B cell (primary cell): Measurements from ENCODE around the gene CENPA.

Source experiments
- EZH2 ChIP-seq: IDR thresholded peaks from 2 replicates; pipeline ENCODE4 v1.6.1; 2012; ENCODE audit warnings: borderline replicate concordance, low read depth, mild to moderate bottlenecking, moderate library complexity, low read length; ENCODE audit not compliant: insufficient read depth, poor library complexity, severe bottlenecking
- TF ChIP-seq, protein P1 (sequence below): fragments of 200-600 bp; IDR thresholded peaks from one replicate; pipeline ENCODE4 v1.8.0; 2022; ENCODE audit warnings: antibody characterized with exemption, mild to moderate bottlenecking

DNA sequence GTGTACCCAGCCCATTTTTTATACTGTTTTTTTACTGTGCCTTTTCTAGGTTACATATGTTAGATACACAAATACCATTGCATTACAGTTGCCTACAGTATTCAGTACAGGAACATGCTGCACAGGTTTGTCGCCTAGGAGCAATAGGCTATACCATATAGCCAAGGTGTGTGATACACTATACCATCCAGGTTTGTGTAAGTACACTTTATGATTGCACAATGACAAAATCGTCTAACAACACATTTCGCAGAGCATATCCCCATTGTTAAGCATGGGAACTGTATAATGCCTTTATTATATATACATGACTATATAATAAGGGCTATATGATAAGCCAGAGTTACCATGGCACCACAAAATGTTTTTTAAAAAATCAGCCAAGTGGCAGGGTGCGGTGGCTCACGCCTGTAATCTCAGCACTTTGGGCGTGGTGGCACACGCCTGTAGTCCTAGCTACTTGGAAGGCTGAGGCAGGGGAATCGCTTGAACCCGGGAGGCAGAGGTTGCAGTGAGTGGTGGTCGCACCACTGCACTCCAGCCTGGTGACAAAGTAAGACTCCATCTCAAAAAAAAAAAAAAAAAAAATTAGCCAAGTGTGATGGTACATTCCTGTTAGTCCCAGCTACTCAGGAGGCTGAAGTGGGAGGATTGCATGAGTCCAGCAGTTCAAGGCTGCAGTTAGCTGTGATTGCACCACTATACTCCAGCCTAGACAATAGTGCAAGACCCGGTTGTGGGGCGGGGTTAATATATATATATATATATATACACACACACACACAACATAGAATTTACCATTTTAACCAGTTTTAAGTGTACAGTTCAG, 2.8 kb upstream of the CENPA start:
- TF ChIP-seq, protein P1, sequence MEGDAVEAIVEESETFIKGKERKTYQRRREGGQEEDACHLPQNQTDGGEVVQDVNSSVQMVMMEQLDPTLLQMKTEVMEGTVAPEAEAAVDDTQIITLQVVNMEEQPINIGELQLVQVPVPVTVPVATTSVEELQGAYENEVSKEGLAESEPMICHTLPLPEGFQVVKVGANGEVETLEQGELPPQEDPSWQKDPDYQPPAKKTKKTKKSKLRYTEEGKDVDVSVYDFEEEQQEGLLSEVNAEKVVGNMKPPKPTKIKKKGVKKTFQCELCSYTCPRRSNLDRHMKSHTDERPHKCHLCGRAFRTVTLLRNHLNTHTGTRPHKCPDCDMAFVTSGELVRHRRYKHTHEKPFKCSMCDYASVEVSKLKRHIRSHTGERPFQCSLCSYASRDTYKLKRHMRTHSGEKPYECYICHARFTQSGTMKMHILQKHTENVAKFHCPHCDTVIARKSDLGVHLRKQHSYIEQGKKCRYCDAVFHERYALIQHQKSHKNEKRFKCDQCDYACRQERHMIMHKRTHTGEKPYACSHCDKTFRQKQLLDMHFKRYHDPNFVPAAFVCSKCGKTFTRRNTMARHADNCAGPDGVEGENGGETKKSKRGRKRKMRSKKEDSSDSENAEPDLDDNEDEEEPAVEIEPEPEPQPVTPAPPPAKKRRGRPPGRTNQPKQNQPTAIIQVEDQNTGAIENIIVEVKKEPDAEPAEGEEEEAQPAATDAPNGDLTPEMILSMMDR, result no peak
- no peak for TF ChIP-seq EZH2
